Activated gamma-delta T cell treated with Interleukin-2 at 50 U/mL for 16 hours (primary cell): ENCODE results near the gene SNRNP40.
"Not testable (repeated sequence)": the region's sequence is repeated elsewhere in the genome, so short reads cannot be mapped to it uniquely, and the experiment has no call there.

Experiments
- DNase-seq: peaks from one replicate; pipeline ENCODE4 v3.0.0-alpha.2; 2020

SNRNP40 gene

GRCh38 chr1:31273619-31274018, 23.0 kb downstream of the SNRNP40 start:
- no peak for DNase-seq

GRCh38 chr1:31272369-31272768, 24.2 kb downstream of the SNRNP40 start:
- no peak for DNase-seq

GRCh38 chr1:31266547-31266946, 30.0 kb downstream of the SNRNP40 start:
- no peak for DNase-seq

GRCh38 chr1:31264790-31265386, 31.7 kb downstream of the SNRNP40 start:
- no peak for DNase-seq

GRCh38 chr1:31263408-31263807, 33.2 kb downstream of the SNRNP40 start:
- DNase-seq, result no peak

GRCh38 chr1:31262393-31262792, 34.2 kb downstream of the SNRNP40 start:
- not testable (repeated sequence) for DNase-seq

GRCh38 chr1:31261916-31262315, 34.7 kb downstream of the SNRNP40 start:
- no peak for DNase-seq

- DNase-seq, result no peak
Measured at GRCh38 chr1:31259746-31260145, 36.8 kb downstream of the SNRNP40 start.

GRCh38 chr1:31258581-31258980, 38.0 kb downstream of the SNRNP40 start:
- no peak for DNase-seq

GRCh38 chr1:31257213-31257612, 39.4 kb downstream of the SNRNP40 start:
- no peak for DNase-seq

- DNase-seq, result no peak
Measured at GRCh38 chr1:31249854-31250253, 46.7 kb downstream of the SNRNP40 start.

- no peak for DNase-seq
Measured at GRCh38 chr1:31248276-31248675, 48.3 kb downstream of the SNRNP40 start.

GRCh38 chr1:31244326-31244725, 52.3 kb downstream of the SNRNP40 start:
- no peak for DNase-seq

- no peak for DNase-seq
Measured at GRCh38 chr1:31243501-31244286, 52.9 kb downstream of the SNRNP40 start.

- no peak for DNase-seq
Measured at GRCh38 chr1:31241321-31241720, 55.3 kb downstream of the SNRNP40 start.

- no peak for DNase-seq
Measured at GRCh38 chr1:31239653-31240241, 56.8 kb downstream of the SNRNP40 start, which contains the start of gene NKAIN1. NKAIN1 (minus strand) TSS chr1:31239887; CDS start chr1:31239547, 340 bp downstream.

- no peak for DNase-seq
Measured at GRCh38 chr1:31238986-31239613, 57.5 kb downstream of the SNRNP40 start.

- DNase-seq, result no peak
Measured at GRCh38 chr1:31238612-31238985, 58.0 kb downstream of the SNRNP40 start.

GRCh38 chr1:31234870-31235269, 61.7 kb downstream of the SNRNP40 start:
- no peak for DNase-seq

- no peak for DNase-seq
Measured at GRCh38 chr1:31234123-31234708, 62.4 kb downstream of the SNRNP40 start.

GRCh38 chr1:31232689-31233088, 63.9 kb downstream of the SNRNP40 start:
- no peak for DNase-seq

GRCh38 chr1:31231802-31232201, 64.8 kb downstream of the SNRNP40 start:
- DNase-seq, result no peak

- no peak for DNase-seq
Measured at GRCh38 chr1:31230378-31230777, 66.2 kb downstream of the SNRNP40 start.
